ENCODE measurements around the gene TIMP3. TPM values are rescaled to one million over a fixed set of nuclear protein-coding genes. Genes with fewer than 3 reads are reported as not detected.

Gene TIMP3
- total and polyA plus RNA-seq, 2 donors (not counting 1 experiment from before 2014, with no cell fraction given), result not detected

DNA sequence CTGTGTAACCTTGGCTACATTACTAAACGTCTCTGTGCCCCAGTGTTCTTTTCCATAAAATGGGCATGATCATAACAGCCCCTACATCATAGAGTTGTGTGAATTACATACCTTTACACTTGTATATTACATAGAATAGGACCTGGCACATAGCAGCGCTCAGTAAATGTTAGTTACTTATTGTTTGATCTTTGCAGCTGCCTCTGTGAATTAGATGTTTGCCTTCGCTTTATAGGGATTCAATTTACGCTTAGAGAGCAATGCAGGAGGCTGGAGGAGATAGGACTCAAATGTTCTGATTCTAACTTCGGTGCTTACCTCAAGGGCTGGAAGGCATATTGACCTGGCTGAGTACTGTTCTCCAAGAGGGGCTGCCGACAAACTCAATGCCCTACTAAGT lies 10.4 kb upstream of the TIMP3 start:
- Mint-ChIP-seq H3K27me3 (peaks cover 29% of the 10 kb centered on the region), H3K27ac (no peak overlapping the region), H3K9me3 (ENCODE audit: insufficient read depth) (no peaks in the 10 kb centered on the region), H3K4me3 (no peak overlapping the region), H3K4me1 (no peaks in the 10 kb centered on the region)
- H4K20me1 ChIP-seq (ENCODE audit: control insufficient read depth, insufficient read depth, low read length, poor library complexity, severe bottlenecking), result no peaks in the 10 kb centered on the region
- no peaks in the 10 kb centered on the region for H3K4me1 ChIP-seq (ENCODE audit: control insufficient read depth in 2 of 2, insufficient read depth in 2 of 2, low read length in 2 of 2)
- intact Hi-C loops (cut with micrococcal nuclease), result no loop called here
- no peak overlapping the region for H3K4me3 ChIP-seq (ENCODE audit: control extremely low read depth in 1 of 5, extremely low read depth in 1 of 5, insufficient read depth in 1 of 5, low read depth in 2 of 5, low read length in 4 of 5)
- ChIA-PET CTCF (interaction anchor here (0.6 kb wide), 1 partner anchor 15 kb away, joined by 4 read pairs; no protein-coding TSS in a partner anchor), POLR2A (no interaction called here)
- H3K27me3 ChIP-seq (replicated peaks in 1 of 4; ENCODE audit: control extremely low read depth in 1 of 4, control insufficient read depth in 3 of 4, insufficient read depth in 4 of 4, low read length in 3 of 4), result no peaks in the 10 kb centered on the region
- 96% methylated on average over 4 of the region's 6 CpGs for WGBS (ENCODE audit: insufficient coverage)
- no peaks in the 10 kb centered on the region for H3K36me3 ChIP-seq (replicated peaks in 1 of 2; ENCODE audit: control extremely low read depth in 1 of 2, control insufficient read depth in 1 of 2, extremely low read depth in 1 of 2, insufficient read depth in 2 of 2, low read length in 1 of 2)
- DNase-seq (no peak), ATAC-seq (ENCODE audit: low read depth) (no peak)
- no peak overlapping the region for H3K27ac ChIP-seq (ENCODE audit: low read length in 2 of 2)
- no peak overlapping the region for H2AFZ ChIP-seq (ENCODE audit: insufficient read depth, low read depth, low read length, poor library complexity, severe bottlenecking)
- no peak overlapping the region for H3K4me2 ChIP-seq (replicated peaks; ENCODE audit: low read depth, low read length, poor library complexity, severe bottlenecking)
- TF ChIP-seq, protein P1, sequence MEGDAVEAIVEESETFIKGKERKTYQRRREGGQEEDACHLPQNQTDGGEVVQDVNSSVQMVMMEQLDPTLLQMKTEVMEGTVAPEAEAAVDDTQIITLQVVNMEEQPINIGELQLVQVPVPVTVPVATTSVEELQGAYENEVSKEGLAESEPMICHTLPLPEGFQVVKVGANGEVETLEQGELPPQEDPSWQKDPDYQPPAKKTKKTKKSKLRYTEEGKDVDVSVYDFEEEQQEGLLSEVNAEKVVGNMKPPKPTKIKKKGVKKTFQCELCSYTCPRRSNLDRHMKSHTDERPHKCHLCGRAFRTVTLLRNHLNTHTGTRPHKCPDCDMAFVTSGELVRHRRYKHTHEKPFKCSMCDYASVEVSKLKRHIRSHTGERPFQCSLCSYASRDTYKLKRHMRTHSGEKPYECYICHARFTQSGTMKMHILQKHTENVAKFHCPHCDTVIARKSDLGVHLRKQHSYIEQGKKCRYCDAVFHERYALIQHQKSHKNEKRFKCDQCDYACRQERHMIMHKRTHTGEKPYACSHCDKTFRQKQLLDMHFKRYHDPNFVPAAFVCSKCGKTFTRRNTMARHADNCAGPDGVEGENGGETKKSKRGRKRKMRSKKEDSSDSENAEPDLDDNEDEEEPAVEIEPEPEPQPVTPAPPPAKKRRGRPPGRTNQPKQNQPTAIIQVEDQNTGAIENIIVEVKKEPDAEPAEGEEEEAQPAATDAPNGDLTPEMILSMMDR (IDR thresholded peaks at IDR 0.05), result no peak
- TF ChIP-seq EZH2 (IDR thresholded peaks at IDR 0.05; ENCODE audit: borderline replicate concordance, insufficient read depth, low read depth, low read length, poor library complexity, severe bottlenecking), result no peak
- no peak overlapping the region for H3K9ac ChIP-seq (ENCODE audit: low read length)
- no peaks in the 10 kb centered on the region for H3K9me3 ChIP-seq (ENCODE audit: control extremely low read depth in 1 of 3, control insufficient read depth in 2 of 3, insufficient read depth in 1 of 3, low read length in 2 of 3)
- H3K79me2 ChIP-seq (ENCODE audit: control insufficient read depth, insufficient read depth, low read length), result no peaks in the 10 kb centered on the region

- Histone ChIP-seq H3K27ac (ENCODE audit: low read length in 2 of 2) (no peak overlapping the region), H3K27me3 (replicated peaks in 1 of 4; ENCODE audit: control extremely low read depth in 1 of 4, control insufficient read depth in 3 of 4, insufficient read depth in 4 of 4, low read length in 3 of 4) (no peaks in the 10 kb centered on the region), H2AFZ (ENCODE audit: insufficient read depth, low read depth, low read length, poor library complexity, severe bottlenecking) (no peak overlapping the region), H3K9me3 (ENCODE audit: control extremely low read depth in 1 of 3, control insufficient read depth in 2 of 3, insufficient read depth in 1 of 3, low read length in 2 of 3) (no peaks in the 10 kb centered on the region), H3K9ac (ENCODE audit: low read length) (no peak overlapping the region), H3K36me3 (replicated peaks in 1 of 2; ENCODE audit: control extremely low read depth in 1 of 2, control insufficient read depth in 1 of 2, extremely low read depth in 1 of 2, insufficient read depth in 2 of 2, low read length in 1 of 2) (no peaks in the 10 kb centered on the region), H3K4me1 (ENCODE audit: control insufficient read depth in 2 of 2, insufficient read depth in 2 of 2, low read length in 2 of 2) (no peaks in the 10 kb centered on the region), H4K20me1 (ENCODE audit: control insufficient read depth, insufficient read depth, low read length, poor library complexity, severe bottlenecking) (no peaks in the 10 kb centered on the region), H3K79me2 (ENCODE audit: control insufficient read depth, insufficient read depth, low read length) (no peaks in the 10 kb centered on the region), H3K4me2 (replicated peaks; ENCODE audit: low read depth, low read length, poor library complexity, severe bottlenecking) (no peak overlapping the region), H3K4me3 (ENCODE audit: control extremely low read depth in 1 of 5, extremely low read depth in 1 of 5, insufficient read depth in 1 of 5, low read depth in 2 of 5, low read length in 4 of 5) (no peak overlapping the region)
- TF ChIP-seq, protein P1 (IDR thresholded peaks at IDR 0.05), result no peak
- no peak for TF ChIP-seq EZH2 (IDR thresholded peaks at IDR 0.05; ENCODE audit: borderline replicate concordance, insufficient read depth, low read depth, low read length, poor library complexity, severe bottlenecking)
- ChIA-PET CTCF (interaction anchor here (0.6 kb wide), 1 partner anchor 14 kb away, joined by 4 read pairs; no protein-coding TSS in a partner anchor), POLR2A (no interaction called here)
- no peak for DNase-seq
- ATAC-seq (ENCODE audit: low read depth), result no peak
- H3K27me3 Mint-ChIP-seq, result peaks cover 31% of the 10 kb centered on the region
- no peaks in the 10 kb centered on the region for H3K4me1 Mint-ChIP-seq
- no peak overlapping the region for H3K27ac Mint-ChIP-seq
- intact Hi-C loops (cut with micrococcal nuclease), result no loop called here
- 96% methylated on average over 7 of the region's 7 CpGs for WGBS (ENCODE audit: insufficient coverage)
- H3K4me3 Mint-ChIP-seq, result no peak overlapping the region
- no peaks in the 10 kb centered on the region for H3K9me3 Mint-ChIP-seq (ENCODE audit: insufficient read depth)
Measured at GRCh38 chr22:32791485-32791884, 10.0 kb upstream of the TIMP3 start.

Data from B cell (primary cell).